ENCODE measurements around the gene SLC16A12. TPM values are rescaled to one million over a fixed set of nuclear protein-coding genes. Genes with fewer than 3 reads are reported as not detected.

SLC16A12 gene
- total and polyA plus RNA-seq, 8 donors = 0.06 to 9.7 (median 0.81) TPM; not detected in 2

GRCh38 chr10:89421018-89421476, 114.3 kb downstream of the SLC16A12 start:
- H3K27me3 ChIP-seq = no peaks in the 10 kb centered on the region
- intact Hi-C loops (cut with DNase I; ENCODE audit: low total_unique reads) = no loop called here
- no peaks in the 10 kb centered on the region for H3K9me3 ChIP-seq
- peak in 1 of 2 donors; percentile 68 for DNase-seq
- H3K4me1 ChIP-seq = peaks cover 5 to 47% (median 22%) of the 10 kb centered on the region in 4 donors
- H3K4me3 ChIP-seq = no peak overlapping the region
- WGBS, 5 donors = 61 to 88% (median 72%) methylated on average over 2 of the region's 2 CpGs
- H3K27ac ChIP-seq = no peak overlapping the region
- H3K36me3 ChIP-seq = peaks cover 0 to 29% (median 27%) of the 10 kb centered on the region in 4 donors
- TF ChIP-seq EP300 (IDR thresholded peaks at IDR 0.05) = no peak
- no peak for TF ChIP-seq POLR2A (IDR thresholded peaks at IDR 0.05)
- TF ChIP-seq POLR2AphosphoS5 (IDR thresholded peaks at IDR 0.05) = no peak
- no peak for TF ChIP-seq CTCF (IDR thresholded peaks at IDR 0.05)

GRCh38 chr10:89419548-89419947, 115.8 kb downstream of the SLC16A12 start:
- DNase-seq = peak in 1 of 2 donors; percentile 45
- intact Hi-C loops (cut with DNase I; ENCODE audit: low total_unique reads) = no loop called here
- H3K9me3 ChIP-seq = no peaks in the 10 kb centered on the region
- 49 to 59% (median 56%) methylated on average over 3 of the region's 3 CpGs for WGBS, 5 donors
- H3K27me3 ChIP-seq = no peaks in the 10 kb centered on the region
- peaks cover 0 to 29% (median 27%) of the 10 kb centered on the region in 4 donors for H3K36me3 ChIP-seq
- peak overlapping the region in 1 of 5 donors; percentile 43 for H3K27ac ChIP-seq
- H3K4me1 ChIP-seq = peaks cover 6 to 53% (median 28%) of the 10 kb centered on the region in 4 donors
- H3K4me3 ChIP-seq = no peak overlapping the region
- TF ChIP-seq EP300 (IDR thresholded peaks at IDR 0.05) (no peak), POLR2AphosphoS5 (IDR thresholded peaks at IDR 0.05) (no peak), CTCF (IDR thresholded peaks at IDR 0.05) (peak in 1 of 7 experiments; percentile 32), POLR2A (IDR thresholded peaks at IDR 0.05) (no peak)

- Histone ChIP-seq H3K36me3 (peaks cover 0 to 24% (median 23%) of the 10 kb centered on the region in 4 donors), H3K4me1 (peaks cover 12 to 65% (median 33%) of the 10 kb centered on the region in 4 donors), H3K27me3 (no peaks in the 10 kb centered on the region), H3K9me3 (no peaks in the 10 kb centered on the region), H3K27ac (no peak overlapping the region), H3K4me3 (no peak overlapping the region)
- 83 to 94% (median 89%) methylated on average over 1 of the region's 1 CpG for WGBS, 5 donors
- intact Hi-C loops (cut with DNase I; ENCODE audit: low total_unique reads) = no loop called here
- DNase-seq = no peak
- TF ChIP-seq POLR2A (IDR thresholded peaks at IDR 0.05) = no peak
- TF ChIP-seq CTCF (IDR thresholded peaks at IDR 0.05) = no peak
- TF ChIP-seq EP300 (IDR thresholded peaks at IDR 0.05) = no peak
- TF ChIP-seq POLR2AphosphoS5 (IDR thresholded peaks at IDR 0.05) = no peak
These were observed 118.9 kb downstream of the SLC16A12 start for GRCh38 chr10:89416465-89416864.

- intact Hi-C loops (cut with DNase I; ENCODE audit: low total_unique reads) = no loop called here
- Histone ChIP-seq H3K36me3 (peaks cover 0 to 17% (median 12%) of the 10 kb centered on the region in 4 donors), H3K4me3 (peak overlapping the region; percentile 62 to 80 (median 70)), H3K9me3 (no peaks in the 10 kb centered on the region), H3K27me3 (no peaks in the 10 kb centered on the region), H3K27ac (peak overlapping the region; percentile 89 to 98 (median 95)), H3K4me1 (peaks cover 12 to 55% (median 33%) of the 10 kb centered on the region in 4 donors)
- no peak for TF ChIP-seq CTCF (IDR thresholded peaks at IDR 0.05)
- TF ChIP-seq EP300 (IDR thresholded peaks at IDR 0.05) = no peak
- no peak for TF ChIP-seq POLR2AphosphoS5 (IDR thresholded peaks at IDR 0.05)
- TF ChIP-seq POLR2A (IDR thresholded peaks at IDR 0.05) = no peak
- 1 to 3% (median 2%) methylated on average over 24 to 66 of the region's 66 CpGs for WGBS, 5 donors
- peak; percentile 45 to 81 for DNase-seq
These were observed 120.2 kb downstream of the SLC16A12 start for GRCh38 chr10:89414879-89415821.
